Mucosa of stomach (tissue), 1 donor: Measurements from ENCODE around the gene FRMD5.

Source experiments
- H3K27me3 ChIP-seq: one replicate; pipeline ENCODE4 v1.7.0; 2013; ENCODE audit warnings: mild to moderate bottlenecking, low read length; ENCODE audit not compliant: control insufficient read depth, insufficient read depth
- H3K36me3 ChIP-seq: one replicate; pipeline ENCODE4 v1.7.0; 2013; ENCODE audit warnings: low read length; ENCODE audit not compliant: control insufficient read depth, insufficient read depth
- H3K4me1 ChIP-seq: one replicate; pipeline ENCODE4 v1.7.0; 2013; ENCODE audit warnings: mild to moderate bottlenecking, low read length; ENCODE audit not compliant: control insufficient read depth, insufficient read depth
- H3K4me3 ChIP-seq: one replicate; pipeline ENCODE4 v1.7.0; 2013; ENCODE audit warnings: low read length
- H3K9ac ChIP-seq: one replicate; pipeline ENCODE4 v1.7.0; 2013; ENCODE audit warnings: mild to moderate bottlenecking, low read length, moderate library complexity
- H3K9me3 ChIP-seq: one replicate; pipeline ENCODE4 v1.7.0; 2013; ENCODE audit warnings: mild to moderate bottlenecking, low read length, moderate library complexity; ENCODE audit not compliant: control insufficient read depth
- donor health status: Pancreatic carcinoma.

Gene FRMD5

GRCh38 chr15:43985976-43986680, 208.9 kb downstream of the FRMD5 start:
- Histone ChIP-seq H3K4me1 (no peaks in the 10 kb centered on the region), H3K27me3 (no peaks in the 10 kb centered on the region), H3K9ac (no peak overlapping the region), H3K4me3 (no peak overlapping the region), H3K9me3 (no peaks in the 10 kb centered on the region), H3K36me3 (no peaks in the 10 kb centered on the region)

GRCh38 chr15:43981576-43981975, 213.5 kb downstream of the FRMD5 start:
- no peak overlapping the region for H3K4me3 ChIP-seq
- no peak overlapping the region for H3K9ac ChIP-seq
- no peaks in the 10 kb centered on the region for H3K4me1 ChIP-seq
- no peaks in the 10 kb centered on the region for H3K27me3 ChIP-seq
- no peaks in the 10 kb centered on the region for H3K9me3 ChIP-seq
- no peaks in the 10 kb centered on the region for H3K36me3 ChIP-seq

GRCh38 chr15:43977072-43977884, 217.8 kb downstream of the FRMD5 start:
- H3K4me3 ChIP-seq, result no peak overlapping the region
- no peaks in the 10 kb centered on the region for H3K36me3 ChIP-seq
- no peak overlapping the region for H3K9ac ChIP-seq
- H3K4me1 ChIP-seq, result no peaks in the 10 kb centered on the region
- H3K27me3 ChIP-seq, result no peaks in the 10 kb centered on the region
- no peaks in the 10 kb centered on the region for H3K9me3 ChIP-seq

- Histone ChIP-seq H3K36me3 (no peaks in the 10 kb centered on the region), H3K4me1 (no peaks in the 10 kb centered on the region), H3K9ac (no peak overlapping the region), H3K4me3 (no peak overlapping the region), H3K27me3 (no peaks in the 10 kb centered on the region), H3K9me3 (no peaks in the 10 kb centered on the region)
Observed at GRCh38 chr15:43975770-43976169, 219.3 kb downstream of the FRMD5 start.

GRCh38 chr15:43975326-43975725, 219.7 kb downstream of the FRMD5 start:
- Histone ChIP-seq H3K9me3 (no peaks in the 10 kb centered on the region), H3K4me3 (no peak overlapping the region), H3K36me3 (no peaks in the 10 kb centered on the region), H3K9ac (no peak overlapping the region), H3K27me3 (no peaks in the 10 kb centered on the region), H3K4me1 (no peaks in the 10 kb centered on the region)

GRCh38 chr15:43974852-43975251, 220.2 kb downstream of the FRMD5 start:
- no peak overlapping the region for H3K9ac ChIP-seq
- H3K4me3 ChIP-seq, result no peak overlapping the region
- no peaks in the 10 kb centered on the region for H3K27me3 ChIP-seq
- H3K4me1 ChIP-seq, result no peaks in the 10 kb centered on the region
- no peaks in the 10 kb centered on the region for H3K9me3 ChIP-seq
- H3K36me3 ChIP-seq, result no peaks in the 10 kb centered on the region

- Histone ChIP-seq H3K9me3 (no peaks in the 10 kb centered on the region), H3K27me3 (no peaks in the 10 kb centered on the region), H3K9ac (no peak overlapping the region), H3K4me1 (no peaks in the 10 kb centered on the region), H3K36me3 (no peaks in the 10 kb centered on the region), H3K4me3 (no peak overlapping the region)
Observed at GRCh38 chr15:43969802-43970375, 225.2 kb downstream of the FRMD5 start.

- Histone ChIP-seq H3K36me3 (no peaks in the 10 kb centered on the region), H3K9me3 (no peaks in the 10 kb centered on the region), H3K27me3 (no peaks in the 10 kb centered on the region), H3K4me1 (no peaks in the 10 kb centered on the region), H3K9ac (no peak overlapping the region), H3K4me3 (no peak overlapping the region)
Observed at GRCh38 chr15:43968551-43968950, 226.5 kb downstream of the FRMD5 start.

- Histone ChIP-seq H3K27me3 (no peaks in the 10 kb centered on the region), H3K4me1 (no peaks in the 10 kb centered on the region), H3K9ac (no peak overlapping the region), H3K36me3 (no peaks in the 10 kb centered on the region), H3K9me3 (no peaks in the 10 kb centered on the region), H3K4me3 (no peak overlapping the region)
Observed at GRCh38 chr15:43966646-43967045, 228.4 kb downstream of the FRMD5 start.

- H3K9me3 ChIP-seq, result no peaks in the 10 kb centered on the region
- no peaks in the 10 kb centered on the region for H3K36me3 ChIP-seq
- H3K4me1 ChIP-seq, result no peaks in the 10 kb centered on the region
- no peak overlapping the region for H3K4me3 ChIP-seq
- no peaks in the 10 kb centered on the region for H3K27me3 ChIP-seq
- no peak overlapping the region for H3K9ac ChIP-seq
Observed at GRCh38 chr15:43958861-43959330, 236.2 kb downstream of the FRMD5 start.

- no peak overlapping the region for H3K9ac ChIP-seq
- no peak overlapping the region for H3K4me3 ChIP-seq
- no peaks in the 10 kb centered on the region for H3K9me3 ChIP-seq
- no peaks in the 10 kb centered on the region for H3K27me3 ChIP-seq
- no peaks in the 10 kb centered on the region for H3K36me3 ChIP-seq
- no peaks in the 10 kb centered on the region for H3K4me1 ChIP-seq
Observed at GRCh38 chr15:43957724-43958123, 237.3 kb downstream of the FRMD5 start.

GRCh38 chr15:43955140-43955539, 239.9 kb downstream of the FRMD5 start:
- Histone ChIP-seq H3K36me3 (no peaks in the 10 kb centered on the region), H3K4me1 (no peaks in the 10 kb centered on the region), H3K27me3 (no peaks in the 10 kb centered on the region), H3K9me3 (no peaks in the 10 kb centered on the region), H3K9ac (no peak overlapping the region), H3K4me3 (no peak overlapping the region)
